Fibroblast of skin of abdomen (primary cell): ENCODE results near the gene KLHL4.
"Not testable (repeated sequence)": the region's sequence is repeated elsewhere in the genome, so short reads cannot be mapped to it uniquely, and the experiment has no call there.

ENCODE experiments used
- DNase-seq: peaks from one replicate; pipeline ENCODE4 v3.0.0-alpha.2; 2013

KLHL4 gene

GRCh38 chrX:87663421-87663820 is 145.8 kb downstream of the KLHL4 start:
- no peak for DNase-seq

DNA sequence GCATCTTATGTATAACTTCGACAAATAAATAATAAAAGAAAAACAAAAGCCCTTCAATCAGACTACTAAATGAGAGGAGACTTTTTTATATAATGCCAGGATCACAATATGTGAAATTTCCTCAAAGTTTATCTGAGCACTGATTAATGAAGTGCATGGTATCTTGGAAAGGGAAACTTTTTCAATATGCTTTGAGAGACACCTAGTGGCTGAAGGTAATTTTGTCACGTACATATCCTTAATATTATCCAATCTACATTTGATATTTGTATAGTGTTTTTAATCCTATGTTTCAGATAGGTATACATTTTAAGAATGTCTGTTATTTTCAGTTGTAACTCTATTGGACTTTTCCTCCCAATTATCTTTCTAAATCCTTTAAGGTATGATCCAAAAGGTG is 146.8 kb downstream of the KLHL4 start:
- DNase-seq = peak; percentile 0

DNA sequence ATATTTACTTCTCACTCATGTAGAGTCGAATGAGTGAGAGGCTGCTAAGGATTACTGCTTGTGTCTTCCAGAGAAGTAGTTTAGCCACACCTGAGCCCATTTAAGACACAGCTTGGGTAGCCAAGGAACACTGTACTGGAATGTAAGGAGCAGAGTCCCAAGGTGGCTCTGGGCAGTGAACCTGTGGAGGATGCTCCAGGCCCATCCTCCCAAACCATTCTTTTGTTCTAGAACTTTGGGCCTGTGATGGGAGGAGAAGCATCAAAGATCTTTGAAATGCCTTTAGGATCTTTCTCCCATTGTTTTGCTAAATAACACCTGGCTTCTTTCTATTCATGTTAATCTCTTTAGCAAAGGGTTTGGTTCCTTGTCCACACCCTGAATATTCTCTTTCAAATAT is 162.2 kb downstream of the KLHL4 start:
- no peak for DNase-seq

DNA sequence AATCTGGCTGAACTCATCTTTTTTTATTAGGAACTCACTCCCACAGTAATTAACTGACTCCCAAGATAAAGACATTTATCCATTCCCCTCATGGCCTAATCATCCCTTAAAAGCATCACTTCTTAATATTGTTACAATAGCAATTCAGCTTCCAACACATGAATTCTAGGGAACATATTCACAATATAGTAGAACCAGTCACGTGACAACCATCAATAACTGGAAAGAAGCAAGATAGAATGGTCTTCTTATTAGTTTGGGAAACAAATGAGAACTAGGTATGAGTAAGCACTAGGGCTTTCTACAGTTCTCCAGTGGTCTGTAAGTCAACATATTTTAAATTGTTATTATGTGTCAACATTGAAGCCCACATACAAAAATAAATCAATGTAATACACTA is 170.1 kb downstream of the KLHL4 start:
- no peak for DNase-seq

DNA sequence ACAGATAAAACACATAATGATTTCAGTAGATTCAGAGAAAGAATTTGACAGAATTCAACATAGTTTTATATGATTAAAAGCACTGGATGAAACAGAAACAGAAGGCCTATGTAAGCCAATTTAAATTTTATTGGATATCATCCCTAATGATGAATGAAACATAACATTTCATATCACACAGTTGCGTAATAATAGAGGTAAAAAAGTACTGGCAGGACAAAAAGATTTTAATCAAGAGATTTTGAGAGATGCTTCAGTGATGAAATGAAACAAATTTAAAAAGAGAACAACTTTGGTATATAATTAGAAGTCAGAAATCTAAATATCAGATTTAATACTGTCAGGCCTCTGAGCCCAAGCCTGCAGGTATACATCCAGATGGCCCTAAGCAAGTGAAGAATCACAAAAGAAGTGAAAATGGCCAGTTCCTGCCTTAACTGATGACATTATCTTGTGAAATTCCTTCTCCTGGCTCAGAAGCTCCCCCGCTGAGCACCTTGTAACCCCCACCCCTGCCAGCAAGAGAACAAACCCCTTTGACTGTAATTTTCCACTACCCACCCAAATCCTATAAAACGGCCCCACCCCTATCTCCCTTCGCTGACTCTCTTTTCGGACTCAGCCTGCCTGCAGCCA is 170.6 kb downstream of the KLHL4 start:
- DNase-seq = not testable (repeated sequence)

DNA sequence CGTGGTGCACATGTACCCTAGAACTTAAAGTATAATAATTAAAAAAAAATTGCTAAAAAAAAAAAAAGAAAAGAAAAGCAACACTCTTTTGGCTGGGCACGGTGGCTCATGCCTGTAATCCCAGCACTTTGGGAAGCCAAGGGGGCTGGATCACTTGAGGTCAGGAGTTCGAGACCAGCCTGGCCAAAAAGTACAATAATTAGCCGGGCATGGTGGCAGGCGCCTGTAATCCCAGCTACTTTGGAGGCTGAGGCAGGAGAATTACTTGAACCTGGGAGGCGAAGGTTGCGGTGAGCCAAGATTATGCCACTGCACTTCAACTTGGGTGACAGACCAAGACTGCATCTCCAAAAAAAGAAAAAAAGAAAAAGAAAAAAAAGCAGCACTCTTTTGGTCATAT is 171.6 kb downstream of the KLHL4 start:
- DNase-seq = not testable (repeated sequence)

- no peak for DNase-seq
These were observed 175.6 kb downstream of the KLHL4 start for GRCh38 chrX:87693204-87693603.

DNA sequence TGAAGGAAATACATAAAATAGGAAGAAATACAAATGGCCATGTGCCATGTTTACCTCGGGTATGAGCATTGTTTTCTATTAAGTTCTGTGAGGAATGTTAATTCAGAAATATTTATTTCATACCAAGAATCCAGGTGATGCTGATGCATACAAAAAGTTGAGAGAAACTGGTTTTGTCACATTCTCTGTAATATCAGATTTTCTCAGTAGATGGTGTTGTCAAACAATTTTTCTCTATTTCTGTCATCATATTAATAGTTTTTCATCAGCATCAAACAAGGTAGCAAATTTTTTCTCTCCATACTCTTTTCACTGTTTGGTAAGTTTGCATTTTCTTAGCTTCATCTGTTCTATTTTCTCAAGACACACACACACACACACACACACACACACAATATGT is 179.8 kb downstream of the KLHL4 start:
- no peak for DNase-seq

DNA sequence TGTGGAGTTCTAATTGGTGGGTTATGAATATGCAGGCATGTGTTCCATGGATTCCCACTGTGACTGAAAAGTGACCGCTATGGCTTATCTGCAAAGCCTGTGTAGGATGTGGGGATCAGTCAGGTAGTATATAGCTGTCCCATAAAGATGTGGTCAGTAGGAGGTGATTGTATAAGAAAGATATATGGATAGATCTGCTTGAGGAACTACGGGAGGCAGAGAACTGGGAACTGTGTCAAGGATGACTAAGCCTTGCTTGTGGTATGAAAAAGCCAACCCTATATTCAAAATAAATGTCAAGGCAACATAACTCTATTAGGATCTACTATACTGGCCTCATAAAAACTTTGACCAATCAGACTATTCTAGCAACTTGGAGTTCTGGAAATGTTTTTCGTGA is 185.2 kb downstream of the KLHL4 start:
- no peak for DNase-seq

- not testable (repeated sequence) for DNase-seq
These were observed 185.9 kb downstream of the KLHL4 start for GRCh38 chrX:87703469-87703868.

GRCh38 chrX:87706134-87706533 is 188.5 kb downstream of the KLHL4 start:
- no peak for DNase-seq

GRCh38 chrX:87710580-87710979 is 193.0 kb downstream of the KLHL4 start:
- no peak for DNase-seq
